Calu3 (cell line): Measurements from ENCODE around the gene ESR1. TPM values are rescaled to one million over a fixed set of nuclear protein-coding genes. Genes with fewer than 3 reads are reported as not detected.

ENCODE experiments used
- BruUV-seq: library from RNA; stranded (reverse); fragments of 400-500 nt; replicated peaks from 2 replicates; lab custom pipeline; 2021; lab: Mats Ljungman, UMichigan
- CTCF ChIA-PET: fragments of 300-600 bp; sonication (Branson Sonifier 250); formaldehyde crosslinking; loops from one replicate; lab custom pipeline; 2022; ENCODE audit warnings: antibody characterized with exemption; lab: Charles Lee
- DNase-seq: peaks from one replicate; pipeline ENCODE4 v3.0.0; 2022
- H3K27ac Mint-ChIP-seq: one replicate; pipeline ENCODE4 v1.8.0; 2022; ENCODE audit warnings: mixed read lengths; ENCODE audit not compliant: unreplicated experiment
- H3K27me3 Mint-ChIP-seq: one replicate; pipeline ENCODE4 v1.8.0; 2022; ENCODE audit warnings: mixed read lengths; ENCODE audit not compliant: unreplicated experiment
- H3K36me3 Mint-ChIP-seq: one replicate; pipeline ENCODE4 v1.8.0; 2022; ENCODE audit warnings: mild to moderate bottlenecking, moderate library complexity, mixed read lengths; ENCODE audit not compliant: insufficient read depth, unreplicated experiment
- H3K4me1 Mint-ChIP-seq: one replicate; pipeline ENCODE4 v1.8.0; 2022; ENCODE audit warnings: mild to moderate bottlenecking, low read depth, mixed read lengths; ENCODE audit not compliant: unreplicated experiment
- H3K4me3 Mint-ChIP-seq: one replicate; pipeline ENCODE4 v1.8.0; 2022; ENCODE audit warnings: mild to moderate bottlenecking, low read depth, moderate library complexity, mixed read lengths; ENCODE audit not compliant: unreplicated experiment
- H3K9me3 Mint-ChIP-seq: one replicate; pipeline ENCODE4 v1.8.0; 2022; ENCODE audit warnings: low read depth, mixed read lengths; ENCODE audit not compliant: unreplicated experiment
- CTCF ChIP-seq: fragments of 200-600 bp; IDR thresholded peaks from one replicate; pipeline ENCODE4 v1.8.0; 2022; ENCODE audit warnings: antibody characterized with exemption; ENCODE audit not compliant: unreplicated experiment
- intact Hi-C: fragments of 100-400 bp; cut with micrococcal nuclease; formaldehyde crosslinking; loops from one replicate; pipeline ENCODE4 v1.10.0; 2022; ENCODE audit not compliant: unreplicated experiment
- total RNA-seq: library from RNA; stranded (reverse); gene quantifications from 2 replicates; pipeline ENCODE4 v1.2.3, GENCODE V29; 2022

ESR1 gene
- total RNA-seq, 1 experiment from 2014 or later, result 0.50 TPM

GRCh38 chr6:152122434-152122833 is 315.0 kb downstream of the ESR1 start:
- DNase-seq, result no peak
- Mint-ChIP-seq H3K9me3 (no peaks in the 10 kb centered on the region), H3K27ac (no peak overlapping the region), H3K4me3 (no peak overlapping the region), H3K4me1 (no peaks in the 10 kb centered on the region), H3K36me3 (peaks cover 4% of the 10 kb centered on the region), H3K27me3 (no peaks in the 10 kb centered on the region)
- intact Hi-C loops, result no loop called here
- no TSS peak for BruUV-seq
- no peak for TF ChIP-seq CTCF
- CTCF ChIA-PET, result no interaction called here

- Mint-ChIP-seq H3K4me1 (no peaks in the 10 kb centered on the region), H3K27me3 (no peaks in the 10 kb centered on the region), H3K27ac (no peak overlapping the region), H3K4me3 (no peak overlapping the region), H3K9me3 (no peaks in the 10 kb centered on the region), H3K36me3 (peaks cover 4% of the 10 kb centered on the region)
- CTCF ChIA-PET, result no interaction called here
- no TSS peak for BruUV-seq
- no peak for DNase-seq
- intact Hi-C loops, result no loop called here
- no peak for TF ChIP-seq CTCF
Measured at GRCh38 chr6:152123076-152123475, 315.6 kb downstream of the ESR1 start.

- Mint-ChIP-seq H3K36me3 (peaks cover 1% of the 10 kb centered on the region), H3K4me1 (no peaks in the 10 kb centered on the region), H3K27me3 (no peaks in the 10 kb centered on the region), H3K4me3 (no peak overlapping the region), H3K9me3 (no peaks in the 10 kb centered on the region), H3K27ac (no peak overlapping the region)
- TF ChIP-seq CTCF, result no peak
- no peak for DNase-seq
- intact Hi-C loops, result loop anchor here (1.0 to 2.0 kb wide), 2 partner anchors 360 to 450 kb away; no protein-coding TSS in a partner anchor
- CTCF ChIA-PET, result interaction anchor here (0.7 to 1.6 kb wide), 6 partner anchors 25 to 473 kb away, joined by 3 to 17 read pairs (median 4); no protein-coding TSS in a partner anchor
- BruUV-seq, result no TSS peak
Measured at GRCh38 chr6:152124429-152125074, 317.1 kb downstream of the ESR1 start.

- DNase-seq, result no peak
- Mint-ChIP-seq H3K27me3 (no peaks in the 10 kb centered on the region), H3K27ac (no peak overlapping the region), H3K9me3 (no peaks in the 10 kb centered on the region), H3K4me1 (no peaks in the 10 kb centered on the region), H3K36me3 (peaks cover 5% of the 10 kb centered on the region), H3K4me3 (no peak overlapping the region)
- intact Hi-C loops, result no loop called here
- no peak for TF ChIP-seq CTCF
- BruUV-seq, result no TSS peak
- CTCF ChIA-PET, result no interaction called here
Measured at GRCh38 chr6:152127432-152128165, 320.1 kb downstream of the ESR1 start.
